HG03558 (cell line): ENCODE measurements around the gene OR2T11.
"Not testable (repeated sequence)": the region's sequence is repeated elsewhere in the genome, so short reads cannot be mapped to it uniquely, and the experiment has no call there.

Source experiments
- ATAC-seq: cut with Tn5 transposase; IDR thresholded peaks from one replicate; pipeline ENCODE4 v1.9.1; 2021; ENCODE audit warnings: moderate number of reproducible peaks; ENCODE audit not compliant: unreplicated experiment; ENCODE audit errors: extremely low read depth

The OR2T11 gene

GRCh38 chr1:248622570-248623001, 12.3 kb downstream of the OR2T11 start:
- peak; percentile 76 for ATAC-seq

GRCh38 chr1:248621770-248622169, 13.1 kb downstream of the OR2T11 start:
- no peak for ATAC-seq

GRCh38 chr1:248618878-248619277, 16.0 kb downstream of the OR2T11 start:
- no peak for ATAC-seq

GRCh38 chr1:248618119-248618518, 16.8 kb downstream of the OR2T11 start:
- no peak for ATAC-seq

- no peak for ATAC-seq
Measured at GRCh38 chr1:248613742-248614141, 21.1 kb downstream of the OR2T11 start.

GRCh38 chr1:248611883-248612414, 22.9 kb downstream of the OR2T11 start:
- ATAC-seq = no peak

GRCh38 chr1:248610301-248610700, 24.6 kb downstream of the OR2T11 start:
- ATAC-seq = no peak

- ATAC-seq = no peak
Measured at GRCh38 chr1:248599396-248599795, 35.5 kb downstream of the OR2T11 start.

- ATAC-seq = no peak
Measured at GRCh38 chr1:248597589-248597988, 37.3 kb downstream of the OR2T11 start, which contains the start of gene OR2T10. OR2T10 (minus strand) TSS chr1:248597700; CDS start chr1:248593768, 3,932 bp downstream.

- ATAC-seq = no peak
Measured at GRCh38 chr1:248596615-248597014, 38.3 kb downstream of the OR2T11 start.

- no peak for ATAC-seq
Measured at GRCh38 chr1:248593226-248593625, 41.7 kb downstream of the OR2T11 start.

- no peak for ATAC-seq
Measured at GRCh38 chr1:248592655-248593054, 42.2 kb downstream of the OR2T11 start.

- ATAC-seq = no peak
Measured at GRCh38 chr1:248590055-248590454, 44.8 kb downstream of the OR2T11 start.

GRCh38 chr1:248589334-248589733, 45.6 kb downstream of the OR2T11 start:
- ATAC-seq = no peak

GRCh38 chr1:248585266-248585665, 49.6 kb downstream of the OR2T11 start:
- ATAC-seq = no peak

GRCh38 chr1:248576260-248576980, 58.5 kb downstream of the OR2T11 start:
- no peak for ATAC-seq

GRCh38 chr1:248574657-248575056, 60.2 kb downstream of the OR2T11 start, which contains the start of gene OR2T34:
OR2T34 (minus strand) TSS chr1:248574757; CDS start chr1:248574757, 0 bp downstream.
- not testable (repeated sequence) for ATAC-seq

- not testable (repeated sequence) for ATAC-seq
Measured at GRCh38 chr1:248573856-248574255, 61.0 kb downstream of the OR2T11 start.
